ENCODE data around the gene ABHD2.
A peak's percentile ranks its signal among the peaks of the same experiment; 100 is the strongest.
"Not testable (repeated sequence)": the region's sequence is repeated elsewhere in the genome, so short reads cannot be mapped to it uniquely, and the experiment has no call there.

The ABHD2 gene

DNA sequence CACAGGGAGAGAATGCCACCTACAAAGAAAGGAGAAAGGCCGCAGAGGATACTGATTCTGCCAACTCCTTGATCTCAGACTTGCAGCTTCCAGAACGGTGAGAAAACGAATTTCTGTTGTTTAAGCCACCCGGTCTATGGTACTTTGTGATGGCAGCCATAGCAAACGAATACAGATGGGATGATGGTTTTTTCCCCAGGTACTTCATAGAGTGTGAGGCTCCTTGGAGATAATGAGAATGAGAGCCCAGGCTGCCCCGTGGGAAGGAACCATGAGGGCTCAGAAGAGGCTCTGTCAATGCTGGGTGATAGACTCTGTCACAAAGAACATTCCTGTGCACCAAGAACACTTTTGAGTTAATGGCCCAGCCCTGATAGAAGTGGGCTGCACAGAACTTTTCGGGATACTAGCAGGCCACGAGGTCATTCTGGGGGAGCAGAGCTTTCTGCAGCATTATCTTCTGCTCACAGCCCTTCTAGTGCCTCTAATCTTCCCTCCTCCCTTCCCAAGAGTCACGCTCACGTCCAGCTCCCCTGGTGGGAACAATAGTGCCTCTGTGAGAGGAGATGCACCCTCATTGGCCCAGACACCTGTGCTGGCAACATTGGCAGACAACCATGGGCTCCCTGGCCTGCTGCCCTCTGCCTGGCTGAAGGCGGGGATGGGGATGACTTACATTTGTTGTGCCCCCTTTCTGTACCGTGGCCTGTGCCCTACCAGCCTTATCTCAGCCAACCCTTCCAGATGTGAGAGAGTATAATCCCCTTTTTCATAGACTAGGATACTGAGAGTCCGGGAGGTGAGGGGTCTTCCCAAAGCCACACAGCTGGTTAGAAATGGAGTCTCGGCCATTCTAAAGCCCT is 138.3 kb downstream of the ABHD2 start:
- DNase-seq (ENCODE audit: low read depth in 3 of 3), result no peak

DNA sequence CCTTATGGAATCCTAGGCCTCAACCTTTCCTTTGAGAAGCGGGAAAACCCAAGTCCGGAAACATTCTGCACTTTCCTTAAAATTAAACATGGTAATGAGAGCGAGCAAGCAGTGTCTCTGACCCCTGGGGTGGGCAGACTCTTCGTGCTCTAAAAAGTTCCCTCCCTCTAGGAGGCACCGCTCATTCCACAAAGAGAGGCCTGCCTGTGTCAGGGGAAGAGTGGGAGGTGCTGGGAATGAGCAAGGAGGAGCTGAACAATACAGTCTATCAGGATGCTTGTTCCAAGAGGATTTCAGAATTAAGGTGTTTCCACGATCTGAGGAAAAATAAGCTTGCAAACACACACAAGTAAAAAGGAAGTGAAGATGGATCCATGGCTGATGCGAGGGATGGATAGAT is 139.2 kb downstream of the ABHD2 start:
- DNase-seq (ENCODE audit: low read depth in 3 of 3), result no peak

DNA sequence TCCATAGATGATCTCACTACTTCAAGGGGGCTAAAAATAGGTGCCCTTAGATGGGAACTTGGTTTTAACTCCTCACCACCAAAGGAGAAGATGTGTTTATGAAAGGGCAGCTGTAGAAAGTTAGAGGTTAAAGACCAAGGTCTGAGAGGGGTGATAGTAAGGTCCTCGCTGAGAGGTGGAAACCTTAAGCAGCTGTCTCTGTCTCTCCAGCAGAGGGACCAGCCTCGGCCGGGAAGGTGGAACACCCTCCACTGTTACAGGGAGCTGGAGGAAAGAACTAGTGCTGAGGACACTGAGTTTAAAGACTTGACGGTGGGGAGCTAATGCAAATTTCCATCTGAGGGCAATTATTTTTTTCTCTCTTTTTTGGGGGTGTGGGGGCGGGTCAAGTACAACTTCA is 142.0 kb downstream of the ABHD2 start:
- no peak for DNase-seq (ENCODE audit: low read depth in 3 of 3)

DNA sequence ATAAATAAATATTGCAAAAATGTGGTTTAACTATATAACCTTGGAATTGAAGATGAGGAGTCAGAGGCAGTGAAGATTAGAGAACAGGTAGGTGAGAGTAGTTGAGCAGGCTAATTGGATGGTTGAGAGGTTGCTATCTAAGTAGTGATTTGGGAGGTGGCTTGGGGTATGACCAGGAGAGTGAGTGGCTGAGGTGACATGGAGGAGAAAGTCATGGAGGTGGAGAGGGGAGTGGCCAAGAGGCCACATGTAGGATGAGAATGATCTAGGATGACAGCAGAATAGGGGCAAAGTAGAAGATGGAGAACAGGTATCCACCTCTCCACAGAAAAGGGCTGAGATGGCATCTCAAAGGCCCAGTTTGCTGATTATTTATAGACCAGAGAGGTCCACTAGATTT is 143.6 kb downstream of the ABHD2 start:
- DNase-seq (ENCODE audit: low read depth in 3 of 3), result no peak

DNA sequence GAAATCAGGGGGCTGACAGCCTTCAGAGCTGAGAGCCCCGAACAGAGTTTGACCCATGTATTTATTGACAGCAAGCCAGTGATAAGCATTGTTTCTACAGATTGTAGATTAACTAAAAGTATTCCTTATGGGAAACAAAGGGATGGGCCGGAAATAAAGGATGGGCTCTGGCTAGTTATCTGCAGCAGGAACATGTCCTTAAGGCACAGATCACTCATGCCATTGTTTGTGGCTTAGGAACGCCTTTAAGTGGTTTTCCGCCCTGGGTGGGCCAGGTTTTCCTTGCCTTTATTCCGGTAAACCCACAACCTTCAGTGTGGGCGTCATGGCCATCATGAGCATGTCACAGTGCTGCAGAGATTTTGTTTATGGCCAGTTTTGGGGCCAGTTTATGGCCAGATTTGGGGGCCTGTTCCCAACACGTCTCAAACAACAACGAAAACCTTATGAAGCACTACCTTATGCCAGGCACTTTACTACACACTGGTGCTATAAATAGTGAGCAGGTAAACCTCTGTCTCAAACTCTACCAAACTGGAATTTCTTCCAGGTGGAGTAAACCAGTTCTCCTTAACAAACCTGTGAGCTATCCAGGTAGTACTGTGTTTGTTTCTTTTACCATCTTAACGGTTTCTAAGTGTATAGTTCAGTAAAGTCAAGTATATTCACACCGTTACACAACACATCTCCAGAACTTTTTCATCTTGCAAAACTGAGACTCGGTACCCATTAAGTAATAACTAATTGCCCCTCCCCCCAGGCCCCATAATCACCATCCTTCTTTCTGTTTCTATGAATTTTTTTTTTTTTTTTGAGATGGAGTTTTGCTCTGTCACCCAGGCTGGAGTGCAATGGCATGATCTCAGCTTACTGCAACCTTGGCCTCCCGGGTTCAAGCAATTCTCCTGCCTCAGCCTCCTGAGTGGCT is 151.9 kb downstream of the ABHD2 start:
- DNase-seq (ENCODE audit: low read depth in 3 of 3), result not testable (repeated sequence)

DNA sequence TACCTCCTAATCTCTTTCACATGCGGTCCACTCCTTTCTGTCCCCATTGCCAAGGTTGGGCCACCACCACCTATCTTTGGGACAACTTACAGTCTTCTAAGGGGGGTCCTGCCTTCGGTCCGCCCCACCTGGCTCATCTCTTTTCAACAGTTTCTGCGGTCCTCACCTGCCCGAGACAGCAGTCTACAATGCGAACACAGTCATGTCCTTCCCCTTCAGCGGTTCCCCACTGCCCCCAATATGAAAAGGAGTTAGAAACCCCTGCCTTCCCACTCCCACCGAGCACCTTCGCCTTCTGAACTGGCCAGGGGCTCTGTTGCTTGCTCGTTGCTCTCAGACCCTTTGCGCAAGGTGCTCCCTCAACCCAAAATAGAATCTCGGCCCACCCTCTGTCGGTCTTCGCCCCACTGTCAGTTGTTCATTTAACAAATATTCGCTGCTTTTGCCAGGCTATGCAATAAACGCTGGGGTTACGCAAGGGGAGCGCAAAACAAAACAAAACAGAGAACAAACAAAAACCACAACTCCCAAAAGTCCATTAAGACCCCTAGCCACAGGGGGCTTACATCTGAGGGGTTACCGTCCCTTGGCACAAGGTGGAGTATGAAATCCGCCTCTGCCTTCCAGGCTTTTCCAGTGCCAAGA is 154.9 kb downstream of the ABHD2 start:
- DNase-seq (ENCODE audit: low read depth in 3 of 3), result no peak

DNA sequence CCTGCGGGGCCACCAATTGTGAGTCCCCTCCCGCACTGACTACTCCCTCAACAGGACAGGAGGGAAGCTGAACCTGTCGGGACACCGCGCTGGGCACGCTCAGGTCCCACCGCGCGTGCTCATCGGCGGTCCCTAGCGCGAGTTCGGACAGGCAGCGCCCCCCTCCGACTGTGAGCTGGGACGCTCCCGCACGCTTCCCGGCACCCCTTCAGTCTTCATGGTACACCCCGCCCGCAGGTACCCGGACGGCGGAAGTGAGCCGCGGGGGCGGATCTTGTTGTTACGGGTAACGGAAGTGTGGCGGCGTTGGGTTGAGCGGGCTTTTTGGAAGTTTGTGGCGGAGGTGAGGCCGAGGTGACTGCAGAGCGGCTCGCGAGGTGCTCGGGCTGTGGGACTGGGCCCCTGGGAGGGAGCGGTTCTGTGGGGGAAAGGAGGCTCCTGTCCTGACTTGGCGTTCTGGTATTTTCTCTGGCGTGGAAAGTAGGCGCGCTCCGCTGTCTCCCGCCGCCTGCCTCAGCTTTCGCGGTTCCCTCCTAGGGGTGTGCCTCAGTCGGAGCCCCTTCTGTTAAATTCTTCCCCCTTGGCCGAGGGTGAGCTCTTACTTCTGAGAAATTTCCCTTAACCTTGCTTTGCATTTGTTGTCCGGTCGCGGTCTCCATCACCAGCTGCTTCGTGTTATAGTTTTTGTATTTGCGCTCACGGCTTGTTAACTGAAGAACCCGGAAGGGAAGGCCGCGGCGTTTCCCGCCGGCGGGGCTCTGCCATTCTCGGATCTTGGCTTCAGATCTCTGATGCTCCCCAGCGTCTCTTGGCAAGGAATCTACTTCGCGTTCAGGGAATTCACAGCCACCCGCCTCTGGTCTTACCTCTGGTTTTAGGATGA is 155.7 kb downstream of the ABHD2 start, which contains the start of gene FANCI:
Gene FANCI (plus strand): TSS at position 289 of the 883 bp plus-strand sequence. CDS start 3,669 bp downstream, outside the sequence.
- peak; percentile 94 to 98 (median 97) for DNase-seq (ENCODE audit: low read depth in 3 of 3)

DNA sequence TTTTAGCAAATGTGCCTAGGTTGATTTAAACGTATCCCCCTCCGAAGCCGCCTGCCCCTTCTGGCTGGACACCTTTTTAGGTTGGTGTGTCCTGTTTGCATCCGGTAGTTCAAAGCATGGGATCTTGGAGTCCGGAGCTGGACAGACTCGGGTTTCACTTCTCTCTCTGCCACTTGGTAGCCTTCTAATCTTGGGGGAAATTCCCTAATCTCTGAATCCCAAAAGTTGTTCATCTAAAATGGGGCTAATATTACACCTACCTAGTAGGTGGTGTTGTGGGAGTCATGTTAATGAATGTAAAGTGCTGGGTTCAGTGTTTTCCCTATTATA is 156.3 kb downstream of the ABHD2 start:
- DNase-seq (ENCODE audit: low read depth in 3 of 3), result no peak

DNA sequence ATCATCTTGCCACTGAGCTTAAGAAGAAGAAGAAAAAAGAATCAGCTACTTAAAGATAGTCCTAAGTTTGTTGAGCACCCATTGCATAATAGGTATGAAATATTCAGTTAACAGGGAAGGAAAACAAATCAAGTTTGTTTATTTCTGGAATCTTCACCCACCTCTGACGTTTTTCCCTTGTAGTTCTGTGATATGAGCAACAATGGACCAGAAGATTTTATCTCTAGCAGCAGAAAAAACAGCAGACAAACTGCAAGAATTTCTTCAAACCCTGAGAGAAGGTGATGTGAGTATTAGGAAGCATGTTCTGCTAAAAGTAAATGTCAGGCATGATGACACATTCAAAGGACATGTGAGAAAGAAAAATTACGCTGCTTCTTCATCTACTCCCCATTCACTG is 159.2 kb downstream of the ABHD2 start:
- DNase-seq (ENCODE audit: low read depth in 3 of 3), result no peak

DNA sequence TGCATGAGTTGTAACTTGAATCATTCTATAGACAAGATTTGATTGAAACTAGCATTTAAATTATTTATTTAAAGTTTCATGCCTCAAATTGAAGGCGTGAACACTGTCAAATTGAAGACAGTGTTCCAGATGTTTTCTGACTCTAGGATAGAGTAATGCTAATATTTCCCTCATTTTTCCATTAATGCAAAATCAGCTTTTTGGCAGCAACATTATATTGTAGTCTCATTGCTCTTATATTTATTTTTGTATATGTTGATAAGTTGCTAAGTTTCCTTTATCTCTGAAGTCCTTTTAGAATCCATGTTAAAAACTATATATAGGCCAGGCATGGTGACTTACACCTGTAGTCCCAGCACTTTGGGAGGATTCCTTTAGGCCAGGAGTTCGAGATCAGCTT is 160.3 kb downstream of the ABHD2 start:
- DNase-seq (ENCODE audit: low read depth in 3 of 3), result no peak

DNA sequence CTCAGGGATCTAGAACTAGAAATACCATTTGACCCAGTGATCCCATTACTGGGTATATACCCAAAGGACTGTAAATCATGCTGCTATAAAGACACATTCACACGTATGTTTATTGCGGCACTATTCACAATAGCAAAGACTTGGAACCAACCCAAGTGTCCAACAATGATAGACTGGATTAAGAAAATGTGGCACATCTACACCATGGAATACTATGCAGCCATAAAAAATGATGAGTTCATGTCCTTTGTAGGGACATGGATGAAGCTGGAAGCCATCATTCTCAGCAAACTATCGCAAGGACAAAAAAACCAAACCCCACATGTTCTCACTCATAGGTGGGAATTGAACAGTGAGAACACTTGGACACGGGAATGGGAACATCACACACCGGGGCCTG is 161.9 kb downstream of the ABHD2 start:
- DNase-seq (ENCODE audit: low read depth in 3 of 3), result not testable (repeated sequence)
